ENCODE data around the gene DLG2.
A peak's percentile ranks its signal among the peaks of the same experiment; 100 is the strongest.

The DLG2 gene

DNA sequence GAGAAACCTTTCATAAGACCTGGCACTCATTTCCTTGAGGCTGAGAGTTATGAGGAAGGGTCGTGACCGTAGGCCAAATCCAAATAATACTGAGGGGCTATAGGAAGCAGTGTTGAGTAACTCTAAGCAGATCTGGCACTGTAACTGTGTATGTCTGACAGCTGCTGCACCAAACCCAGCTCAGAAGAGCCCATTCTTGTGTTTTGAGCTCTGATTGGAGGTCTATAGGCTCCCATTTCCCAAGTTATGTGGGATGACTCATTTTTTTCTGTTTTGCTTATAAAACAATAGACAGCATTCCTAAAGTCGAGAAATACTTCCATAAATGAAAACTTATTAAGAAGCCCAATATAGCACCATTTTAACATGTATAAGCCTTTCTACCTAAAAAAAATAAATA lies 645.8 kb downstream of the DLG2 start:
- Mint-ChIP-seq H3K4me3 (no peak overlapping the region), H3K27me3 (no peaks in the 10 kb centered on the region), H3K9me3 (peaks cover 18 to 19% of the 10 kb centered on the region in 2 donors), H3K4me1 (no peaks in the 10 kb centered on the region), H3K27ac (no peak overlapping the region), H3K36me3 (peaks cover 0 to 4% of the 10 kb centered on the region in 2 donors)
- no peak for ATAC-seq (replicated peaks)
- DNase-seq, result no peak

DNA sequence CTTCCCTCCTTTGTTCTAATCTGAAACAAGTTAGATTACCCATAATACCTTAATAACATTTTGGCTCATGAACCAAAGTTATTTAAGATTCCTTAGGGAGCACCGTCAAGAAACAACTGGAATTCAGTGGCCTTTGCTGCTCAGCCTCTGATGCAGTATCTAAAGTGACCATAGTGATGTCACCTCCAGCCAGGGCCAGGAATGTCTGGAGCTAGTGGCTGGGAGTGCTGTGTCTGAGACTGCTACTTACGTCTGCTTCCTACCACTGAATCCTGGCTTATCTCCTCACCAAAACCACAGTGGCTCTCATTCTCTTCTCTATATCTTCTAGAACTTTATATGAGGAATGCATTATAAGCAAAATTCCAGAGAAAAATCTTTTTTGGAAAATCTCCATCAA lies 658.0 kb downstream of the DLG2 start:
- Mint-ChIP-seq H3K9me3 (peaks cover 0 to 3% of the 10 kb centered on the region in 2 donors), H3K27me3 (no peaks in the 10 kb centered on the region), H3K4me1 (no peaks in the 10 kb centered on the region), H3K27ac (no peak overlapping the region), H3K36me3 (no peaks in the 10 kb centered on the region), H3K4me3 (no peak overlapping the region)
- no peak for ATAC-seq (replicated peaks)
- no peak for DNase-seq

GRCh38 chr11:84965484-84965883 lies 661.7 kb downstream of the DLG2 start:
- no peak for ATAC-seq (replicated peaks)
- H3K9me3 Mint-ChIP-seq, result peaks cover 0 to 3% of the 10 kb centered on the region in 2 donors
- H3K4me3 Mint-ChIP-seq, result no peak overlapping the region
- no peaks in the 10 kb centered on the region for H3K27me3 Mint-ChIP-seq
- H3K4me1 Mint-ChIP-seq, result no peaks in the 10 kb centered on the region
- no peak overlapping the region for H3K27ac Mint-ChIP-seq
- H3K36me3 Mint-ChIP-seq, result no peaks in the 10 kb centered on the region
- DNase-seq, result no peak

- Mint-ChIP-seq H3K27ac (no peak overlapping the region), H3K4me1 (no peaks in the 10 kb centered on the region), H3K27me3 (no peaks in the 10 kb centered on the region), H3K4me3 (no peak overlapping the region), H3K9me3 (no peaks in the 10 kb centered on the region), H3K36me3 (no peaks in the 10 kb centered on the region)
- DNase-seq (no peak), ATAC-seq (replicated peaks) (no peak)
Observed at GRCh38 chr11:84963240-84963639, 663.9 kb downstream of the DLG2 start.

GRCh38 chr11:84962018-84962417 lies 665.1 kb downstream of the DLG2 start:
- no peaks in the 10 kb centered on the region for H3K36me3 Mint-ChIP-seq
- H3K9me3 Mint-ChIP-seq, result no peaks in the 10 kb centered on the region
- H3K27me3 Mint-ChIP-seq, result no peaks in the 10 kb centered on the region
- ATAC-seq (replicated peaks) (no peak), DNase-seq (no peak)
- no peak overlapping the region for H3K27ac Mint-ChIP-seq
- H3K4me3 Mint-ChIP-seq, result no peak overlapping the region
- H3K4me1 Mint-ChIP-seq, result no peaks in the 10 kb centered on the region

DNA sequence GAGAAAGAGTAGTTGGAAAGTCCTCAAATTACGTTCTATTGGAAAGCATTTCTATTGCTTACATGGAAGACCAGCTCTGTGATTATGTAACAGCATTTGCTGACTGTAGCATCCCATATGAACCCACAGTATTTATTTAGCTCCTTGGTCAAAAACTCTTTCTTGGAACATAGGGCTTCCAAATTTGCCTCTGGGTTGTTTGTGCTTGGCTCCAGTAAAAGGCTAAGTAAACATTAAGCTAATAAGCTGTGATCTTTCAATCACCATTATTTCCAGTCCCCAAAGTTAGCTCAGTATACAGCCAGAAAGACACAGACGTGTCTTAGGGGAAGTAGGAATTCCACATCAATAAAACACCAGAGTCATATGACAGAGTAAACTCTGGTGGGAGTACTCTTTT lies 668.8 kb downstream of the DLG2 start:
- Mint-ChIP-seq H3K36me3 (no peaks in the 10 kb centered on the region), H3K4me3 (no peak overlapping the region), H3K27ac (no peak overlapping the region)

DNA sequence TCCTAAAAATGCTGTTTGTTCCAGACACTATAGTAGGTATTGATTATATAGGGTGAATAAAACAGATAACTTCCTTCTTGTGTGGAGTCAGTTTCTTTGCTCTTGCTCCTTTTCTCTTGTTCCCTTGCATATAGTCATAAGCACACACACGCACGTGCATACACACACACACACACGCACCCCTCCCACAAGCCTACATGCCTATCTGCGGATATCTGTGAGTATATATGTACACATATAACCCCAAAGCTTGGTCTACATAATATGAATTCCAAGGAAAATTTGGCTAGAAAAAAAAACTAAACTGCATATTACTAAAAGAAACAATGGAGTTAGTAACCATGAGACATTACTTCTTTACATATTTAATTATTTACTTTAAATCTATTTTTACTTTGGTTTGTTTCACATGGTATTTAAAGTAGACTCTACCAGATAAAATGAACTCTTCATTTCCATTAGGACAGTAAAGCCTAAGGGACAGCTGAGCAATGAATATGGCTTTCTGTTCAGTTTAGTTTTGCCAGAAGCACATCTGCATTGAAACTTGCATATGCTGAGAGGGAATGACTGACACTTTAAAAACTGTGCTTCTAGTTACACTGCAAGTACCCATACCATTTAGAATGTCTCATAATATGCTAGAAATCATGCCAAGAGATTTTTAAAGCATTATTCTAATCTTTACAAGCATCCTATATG lies 676.4 kb downstream of the DLG2 start:
- no peaks in the 10 kb centered on the region for H3K36me3 Mint-ChIP-seq
- H3K27me3 Mint-ChIP-seq, result no peaks in the 10 kb centered on the region
- no peak overlapping the region for H3K27ac Mint-ChIP-seq
- H3K4me3 Mint-ChIP-seq, result no peak overlapping the region
- H3K9me3 Mint-ChIP-seq, result peaks cover 0 to 3% of the 10 kb centered on the region in 2 donors
- ATAC-seq (replicated peaks) (no peak), DNase-seq (no peak)
- H3K4me1 Mint-ChIP-seq, result no peaks in the 10 kb centered on the region

More for the DNA sequence above, 668.8 kb downstream of the DLG2 start:
- DNase-seq (no peak), ATAC-seq (replicated peaks) (no peak)
- Mint-ChIP-seq H3K27me3 (no peaks in the 10 kb centered on the region), H3K4me1 (no peaks in the 10 kb centered on the region), H3K9me3 (no peaks in the 10 kb centered on the region)

GRCh38 chr11:84947970-84948580 lies 679.1 kb downstream of the DLG2 start:
- peaks cover 5 to 10% of the 10 kb centered on the region in 2 donors for H3K9me3 Mint-ChIP-seq
- no peak overlapping the region for H3K4me3 Mint-ChIP-seq
- ATAC-seq (replicated peaks) (no peak), DNase-seq (no peak)
- no peak overlapping the region for H3K27ac Mint-ChIP-seq
- no peaks in the 10 kb centered on the region for H3K36me3 Mint-ChIP-seq
- no peaks in the 10 kb centered on the region for H3K27me3 Mint-ChIP-seq
- H3K4me1 Mint-ChIP-seq, result no peaks in the 10 kb centered on the region

GRCh38 chr11:84947070-84947469 lies 680.1 kb downstream of the DLG2 start:
- H3K9me3 Mint-ChIP-seq, result peaks cover 5 to 12% of the 10 kb centered on the region in 2 donors
- DNase-seq, result no peak
- no peaks in the 10 kb centered on the region for H3K27me3 Mint-ChIP-seq
- H3K4me3 Mint-ChIP-seq, result no peak overlapping the region
- H3K4me1 Mint-ChIP-seq, result no peaks in the 10 kb centered on the region
- ATAC-seq (replicated peaks), result no peak
- H3K27ac Mint-ChIP-seq, result no peak overlapping the region
- H3K36me3 Mint-ChIP-seq, result no peaks in the 10 kb centered on the region

DNA sequence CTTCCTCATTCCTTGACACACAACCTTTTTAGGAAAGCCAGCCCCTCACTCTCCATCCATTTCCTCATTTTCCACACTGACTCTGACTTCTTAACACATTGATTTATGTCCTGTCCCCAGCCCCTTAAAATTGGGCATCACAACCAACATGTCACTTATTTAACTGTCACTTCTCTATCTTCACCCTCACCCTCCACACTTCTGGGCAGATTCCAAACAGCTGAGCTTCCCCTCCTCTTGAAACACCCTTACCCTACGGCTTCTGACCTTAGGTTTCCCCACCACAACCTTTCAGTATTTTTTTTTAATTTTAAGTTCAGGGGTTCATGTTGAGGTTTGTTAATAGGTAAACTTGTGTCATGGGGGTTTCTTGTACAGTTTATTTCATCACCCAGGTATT lies 696.3 kb downstream of the DLG2 start:
- Mint-ChIP-seq H3K27ac (no peak overlapping the region), H3K36me3 (no peaks in the 10 kb centered on the region), H3K4me1 (peaks cover 3 to 6% of the 10 kb centered on the region in 2 donors), H3K4me3 (no peak overlapping the region), H3K9me3 (peaks cover 0 to 10% of the 10 kb centered on the region in 2 donors), H3K27me3 (no peaks in the 10 kb centered on the region)
- DNase-seq (no peak), ATAC-seq (replicated peaks) (peak; percentile 36 to 45)

GRCh38 chr11:84929738-84930137 lies 697.4 kb downstream of the DLG2 start:
- Mint-ChIP-seq H3K27ac (no peak overlapping the region), H3K27me3 (no peaks in the 10 kb centered on the region), H3K4me1 (peaks cover 3 to 6% of the 10 kb centered on the region in 2 donors), H3K9me3 (peaks cover 0 to 10% of the 10 kb centered on the region in 2 donors), H3K4me3 (no peak overlapping the region), H3K36me3 (no peaks in the 10 kb centered on the region)
- no peak for DNase-seq
- no peak for ATAC-seq (replicated peaks)

DNA sequence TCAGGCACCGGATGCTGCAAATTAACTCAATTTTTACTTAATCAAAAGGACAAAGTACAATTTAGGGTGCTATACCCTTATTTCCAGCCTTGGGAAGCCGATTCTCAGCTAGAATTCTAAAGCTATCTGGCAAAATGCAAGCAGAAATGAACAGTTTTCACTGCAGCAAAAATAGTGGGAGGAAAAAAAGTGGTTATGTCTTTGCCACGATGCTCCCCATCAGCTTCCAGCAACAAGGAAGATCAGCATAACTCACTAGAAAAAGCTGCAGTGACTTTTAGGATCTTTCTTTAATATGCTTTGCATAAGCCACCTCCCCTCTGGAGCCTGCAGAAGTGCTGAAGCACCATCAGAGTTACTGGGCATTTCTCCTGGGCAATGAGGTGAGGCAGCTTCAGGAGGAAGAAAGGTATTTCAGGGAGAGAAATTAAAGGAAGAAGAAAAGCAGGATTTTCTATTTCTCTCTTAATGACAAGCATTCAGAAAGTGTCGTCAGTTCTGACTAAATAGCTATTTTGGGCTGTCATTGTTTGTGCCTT lies 702.9 kb downstream of the DLG2 start:
- Mint-ChIP-seq H3K9me3 (no peaks in the 10 kb centered on the region), H3K4me1 (peaks cover 0 to 2% of the 10 kb centered on the region in 2 donors), H3K27ac (no peak overlapping the region), H3K27me3 (no peaks in the 10 kb centered on the region), H3K36me3 (no peaks in the 10 kb centered on the region), H3K4me3 (no peak overlapping the region)
- ATAC-seq (replicated peaks) (no peak), DNase-seq (no peak)

GRCh38 chr11:84923489-84923888 lies 703.7 kb downstream of the DLG2 start:
- H3K9me3 Mint-ChIP-seq, result no peaks in the 10 kb centered on the region
- DNase-seq (no peak), ATAC-seq (replicated peaks) (no peak)

GRCh38 chr11:84922836-84923235 lies 704.3 kb downstream of the DLG2 start:
- no peaks in the 10 kb centered on the region for H3K27me3 Mint-ChIP-seq
- no peak for DNase-seq
- no peaks in the 10 kb centered on the region for H3K9me3 Mint-ChIP-seq
- no peaks in the 10 kb centered on the region for H3K36me3 Mint-ChIP-seq
- ATAC-seq (replicated peaks), result no peak
- H3K4me1 Mint-ChIP-seq, result peaks cover 0 to 2% of the 10 kb centered on the region in 2 donors
- no peak overlapping the region for H3K27ac Mint-ChIP-seq
- H3K4me3 Mint-ChIP-seq, result no peak overlapping the region

More at GRCh38 chr11:84923489-84923888, 703.7 kb downstream of the DLG2 start:
- no peak overlapping the region for H3K27ac Mint-ChIP-seq
- H3K27me3 Mint-ChIP-seq, result no peaks in the 10 kb centered on the region
- H3K36me3 Mint-ChIP-seq, result no peaks in the 10 kb centered on the region
- H3K4me1 Mint-ChIP-seq, result peaks cover 0 to 2% of the 10 kb centered on the region in 2 donors
- H3K4me3 Mint-ChIP-seq, result no peak overlapping the region

DNA sequence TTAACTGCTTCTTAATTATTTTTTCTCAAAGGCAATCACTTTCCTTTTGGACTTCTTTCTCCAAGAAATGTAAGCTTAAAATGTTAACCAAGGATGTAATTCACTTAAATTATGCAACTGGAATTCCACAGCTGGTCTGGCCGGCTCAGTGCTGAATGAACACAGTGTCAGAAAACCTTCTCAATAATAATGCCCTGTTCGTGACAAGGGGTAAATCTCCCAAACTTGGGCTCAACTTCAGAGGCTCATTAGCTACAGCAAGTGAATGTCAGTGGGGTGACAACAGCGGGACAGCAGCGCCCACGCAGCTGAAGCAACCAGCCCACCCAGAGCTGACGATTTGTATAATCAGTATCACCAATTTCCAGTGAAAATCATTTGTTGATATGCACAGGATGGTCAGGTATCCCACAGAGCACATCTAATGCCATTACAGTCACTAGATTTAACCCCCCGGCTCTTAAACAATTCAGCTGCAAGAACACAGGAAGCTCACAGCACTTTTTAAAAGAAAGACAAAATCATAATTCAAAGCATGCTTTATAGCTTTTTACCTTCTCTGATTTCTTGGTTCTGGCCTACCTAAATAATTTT lies 704.8 kb downstream of the DLG2 start:
- DNase-seq, result no peak
- peaks cover 0 to 2% of the 10 kb centered on the region in 2 donors for H3K4me1 Mint-ChIP-seq
- no peaks in the 10 kb centered on the region for H3K36me3 Mint-ChIP-seq
- no peak overlapping the region for H3K4me3 Mint-ChIP-seq
- no peaks in the 10 kb centered on the region for H3K9me3 Mint-ChIP-seq
- H3K27me3 Mint-ChIP-seq, result no peaks in the 10 kb centered on the region
- no peak for ATAC-seq (replicated peaks)
- no peak overlapping the region for H3K27ac Mint-ChIP-seq

Measured in stimulated activated naive B cell treated with anti-CD40 and anti-IgM and Interleukin-4, amounts not matched to agents 10 μg/mL and 1 μg/mL and 100 μg/mL, for 72 hours (primary cell).